IMR-90 (cell line): ENCODE data around the gene TDRD3.

Source experiments
- BHLHE40 ChIP-seq: fragments of 150-350 bp; IDR thresholded peaks from 2 replicates; pipeline ENCODE4 v1.6.1; 2016; ENCODE audit warnings: mild to moderate bottlenecking, low read depth, low read length
- CEBPB ChIP-seq: IDR thresholded peaks from 2 replicates; pipeline ENCODE4 v1.6.1; 2012; ENCODE audit warnings: low read depth, low read length, improper control_type of control experiment
- MAZ ChIP-seq: IDR thresholded peaks from 2 replicates; pipeline ENCODE4 v1.6.1; 2012; ENCODE audit warnings: low read depth, mild to moderate bottlenecking, low read length, improper control_type of control experiment, moderate library complexity, borderline replicate concordance
- MXI1 ChIP-seq: IDR thresholded peaks from 2 replicates; pipeline ENCODE4 v1.6.1; 2012; ENCODE audit warnings: low read depth, mild to moderate bottlenecking, low read length, moderate library complexity, borderline replicate concordance
- NFE2L2 ChIP-seq: fragments of 150-350 bp; IDR thresholded peaks from 2 replicates; pipeline ENCODE4 v1.6.1; 2016; ENCODE audit warnings: low read depth, mild to moderate bottlenecking, low read length
- POLR2A ChIP-seq: IDR thresholded peaks from 2 replicates; pipeline ENCODE4 v1.6.1; 2012; ENCODE audit warnings: mild to moderate bottlenecking, low read depth, low read length
- RAD21 ChIP-seq: IDR thresholded peaks from 2 replicates; pipeline ENCODE4 v1.6.1; 2012; ENCODE audit warnings: low read length, improper control_type of control experiment
- RCOR1 ChIP-seq: IDR thresholded peaks from 2 replicates; pipeline ENCODE4 v1.6.1; 2012; ENCODE audit warnings: mild to moderate bottlenecking, low read length, improper control_type of control experiment; ENCODE audit not compliant: insufficient replicate concordance
- RFX5 ChIP-seq: IDR thresholded peaks from 2 replicates; pipeline ENCODE4 v1.8.0; 2012; ENCODE audit warnings: low read depth, mild to moderate bottlenecking, low read length, moderate library complexity
- SMC3 ChIP-seq: fragments of 150-350 bp; IDR thresholded peaks from 2 replicates; pipeline ENCODE4 v1.6.1; 2016; ENCODE audit warnings: low read depth, mild to moderate bottlenecking, antibody characterized with exemption, low read length, moderate library complexity
- TF ChIP-seq, protein P1 (sequence below): conservative IDR thresholded peaks from 2 replicates; pipeline ENCODE4 v1.5.1; 2012; ENCODE audit warnings: mild to moderate bottlenecking, low read depth, low read length, improper control_type of control experiment
- TF ChIP-seq, protein P2 (sequence below): fragments of 150-350 bp; IDR thresholded peaks from 2 replicates; pipeline ENCODE4 v1.6.1; 2016; ENCODE audit warnings: low read depth, mild to moderate bottlenecking, low read length, moderate library complexity, borderline replicate concordance

DNA sequence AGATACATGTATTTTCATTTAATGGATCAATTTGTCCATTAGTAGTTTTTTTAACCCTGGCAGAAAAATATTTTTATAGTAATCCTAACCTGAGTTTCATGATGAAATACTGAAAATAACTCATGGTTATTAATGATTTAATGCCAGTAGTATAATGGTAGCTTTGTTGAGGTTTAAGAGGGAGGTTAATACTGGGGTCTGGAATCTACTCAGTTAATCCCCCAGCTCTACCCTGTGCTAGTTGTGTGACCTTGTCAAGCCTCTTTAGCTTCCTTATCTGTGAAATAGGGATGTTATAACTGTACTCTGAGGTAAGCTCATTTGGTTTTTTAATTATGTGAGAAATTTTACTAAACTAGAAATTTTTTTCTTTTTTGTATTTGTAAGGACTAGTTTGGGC lies 122.5 kb downstream of the TDRD3 start:
- TF ChIP-seq, protein P1, sequence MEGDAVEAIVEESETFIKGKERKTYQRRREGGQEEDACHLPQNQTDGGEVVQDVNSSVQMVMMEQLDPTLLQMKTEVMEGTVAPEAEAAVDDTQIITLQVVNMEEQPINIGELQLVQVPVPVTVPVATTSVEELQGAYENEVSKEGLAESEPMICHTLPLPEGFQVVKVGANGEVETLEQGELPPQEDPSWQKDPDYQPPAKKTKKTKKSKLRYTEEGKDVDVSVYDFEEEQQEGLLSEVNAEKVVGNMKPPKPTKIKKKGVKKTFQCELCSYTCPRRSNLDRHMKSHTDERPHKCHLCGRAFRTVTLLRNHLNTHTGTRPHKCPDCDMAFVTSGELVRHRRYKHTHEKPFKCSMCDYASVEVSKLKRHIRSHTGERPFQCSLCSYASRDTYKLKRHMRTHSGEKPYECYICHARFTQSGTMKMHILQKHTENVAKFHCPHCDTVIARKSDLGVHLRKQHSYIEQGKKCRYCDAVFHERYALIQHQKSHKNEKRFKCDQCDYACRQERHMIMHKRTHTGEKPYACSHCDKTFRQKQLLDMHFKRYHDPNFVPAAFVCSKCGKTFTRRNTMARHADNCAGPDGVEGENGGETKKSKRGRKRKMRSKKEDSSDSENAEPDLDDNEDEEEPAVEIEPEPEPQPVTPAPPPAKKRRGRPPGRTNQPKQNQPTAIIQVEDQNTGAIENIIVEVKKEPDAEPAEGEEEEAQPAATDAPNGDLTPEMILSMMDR: no peak
- TF ChIP-seq POLR2A (no peak), MAZ (no peak), MXI1 (no peak), RAD21 (no peak), CEBPB (no peak), NFE2L2 (no peak), RFX5 (no peak), SMC3 (no peak), RCOR1 (no peak), BHLHE40 (no peak)
- TF ChIP-seq, protein P2, sequence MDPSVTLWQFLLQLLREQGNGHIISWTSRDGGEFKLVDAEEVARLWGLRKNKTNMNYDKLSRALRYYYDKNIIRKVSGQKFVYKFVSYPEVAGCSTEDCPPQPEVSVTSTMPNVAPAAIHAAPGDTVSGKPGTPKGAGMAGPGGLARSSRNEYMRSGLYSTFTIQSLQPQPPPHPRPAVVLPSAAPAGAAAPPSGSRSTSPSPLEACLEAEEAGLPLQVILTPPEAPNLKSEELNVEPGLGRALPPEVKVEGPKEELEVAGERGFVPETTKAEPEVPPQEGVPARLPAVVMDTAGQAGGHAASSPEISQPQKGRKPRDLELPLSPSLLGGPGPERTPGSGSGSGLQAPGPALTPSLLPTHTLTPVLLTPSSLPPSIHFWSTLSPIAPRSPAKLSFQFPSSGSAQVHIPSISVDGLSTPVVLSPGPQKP: no peak
